Measurements from ENCODE around the gene FMN2. TPM values are rescaled to one million over a fixed set of nuclear protein-coding genes. Genes with fewer than 3 reads are reported as not detected.
"Not testable (repeated sequence)": the region's sequence is repeated elsewhere in the genome, so short reads cannot be mapped to it uniquely, and the experiment has no call there.

The FMN2 gene
- total RNA-seq, 3 donors from 2014 or later, result 0.96 to 30.4 (median 3.5) TPM

DNA sequence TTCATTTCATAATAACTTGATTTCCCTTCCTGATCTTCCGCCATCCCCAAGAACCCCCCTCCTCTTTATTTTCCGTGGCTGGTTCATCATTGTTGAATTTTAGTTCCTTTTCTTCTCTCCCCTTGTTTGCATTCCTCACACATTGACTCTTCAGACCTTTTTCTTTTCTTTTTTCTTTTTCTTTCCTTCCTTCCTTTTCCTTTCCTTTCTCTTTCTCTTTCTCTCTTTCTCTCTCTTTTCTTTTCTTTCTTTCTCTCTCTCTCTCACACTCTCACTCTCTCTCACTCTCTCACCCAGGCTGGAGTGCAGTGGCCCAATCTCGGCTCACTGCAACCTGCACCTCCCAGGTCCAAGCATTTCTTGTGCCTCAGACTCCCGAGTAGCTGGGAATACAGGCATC lies 231.3 kb downstream of the FMN2 start:
- no peak for ATAC-seq
- H3K4me1 ChIP-seq (ENCODE audit: low read depth), result no peaks in the 10 kb centered on the region
- intact Hi-C loops (cut with DNase I, micrococcal nuclease), result no loop called here
- no peaks in the 10 kb centered on the region for H3K36me3 ChIP-seq (ENCODE audit: low read depth)
- no peak overlapping the region for H3K4me3 ChIP-seq
- H3K9me3 ChIP-seq, result no peaks in the 10 kb centered on the region
- TF ChIP-seq CTCF (IDR thresholded peaks at IDR 0.05), result no peak
- DNase-seq, result no peak

DNA sequence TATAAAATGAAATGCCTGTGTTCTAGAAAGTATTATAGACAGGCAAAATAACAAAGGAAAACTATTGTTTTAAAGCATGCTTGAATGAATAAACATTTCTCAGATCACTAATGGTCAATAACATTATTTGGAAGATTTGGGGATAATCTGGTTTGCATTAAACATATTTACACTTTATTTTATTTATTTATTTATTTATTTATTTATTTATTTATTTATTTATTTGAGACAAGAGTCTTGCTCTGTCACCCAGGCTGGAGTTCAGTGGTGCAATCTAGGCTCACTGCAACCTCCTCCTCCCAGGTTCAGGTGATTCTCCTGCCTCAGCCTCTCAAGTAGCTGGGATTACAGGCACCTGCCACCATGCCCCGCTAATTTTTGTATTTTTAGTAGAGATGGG lies 236.7 kb downstream of the FMN2 start:
- H3K9me3 ChIP-seq; H3K36me3 ChIP-seq (ENCODE audit: low read depth); intact Hi-C loops (cut with DNase I, micrococcal nuclease); H3K4me1 ChIP-seq (ENCODE audit: low read depth); H3K4me3 ChIP-seq; ATAC-seq; DNase-seq: not testable (repeated sequence)

GRCh38 chr1:240329443-240329842 lies 237.8 kb downstream of the FMN2 start:
- Histone ChIP-seq H3K36me3 (ENCODE audit: low read depth) (no peaks in the 10 kb centered on the region), H3K4me3 (no peak overlapping the region), H3K9me3 (no peaks in the 10 kb centered on the region), H3K4me1 (ENCODE audit: low read depth) (no peaks in the 10 kb centered on the region)
- DNase-seq (no peak), ATAC-seq (no peak)
- TF ChIP-seq CTCF (IDR thresholded peaks at IDR 0.05), result no peak
- intact Hi-C loops (cut with DNase I, micrococcal nuclease), result no loop called here

DNA sequence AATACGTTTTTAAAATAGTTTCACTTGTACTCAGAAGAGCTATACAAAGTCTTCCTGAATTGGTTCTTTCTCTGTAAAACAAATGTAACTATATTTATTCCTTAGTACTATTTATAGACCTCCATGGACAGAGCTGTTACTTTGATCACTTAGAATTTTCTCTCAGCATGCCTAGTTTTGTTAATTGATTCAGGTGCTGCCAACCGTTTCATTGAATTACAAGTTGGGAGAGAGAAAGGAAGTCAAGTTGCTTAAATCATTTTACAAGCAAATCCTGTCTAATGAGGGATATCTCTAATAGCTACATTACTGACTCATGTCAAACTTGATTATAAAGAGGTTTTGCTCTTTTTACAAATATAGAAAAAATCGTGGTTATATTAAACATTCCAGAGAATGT lies 241.0 kb downstream of the FMN2 start:
- no peak for TF ChIP-seq CTCF (IDR thresholded peaks at IDR 0.05)
- Histone ChIP-seq H3K36me3 (ENCODE audit: low read depth) (no peaks in the 10 kb centered on the region), H3K9me3 (no peaks in the 10 kb centered on the region), H3K4me1 (ENCODE audit: low read depth) (no peaks in the 10 kb centered on the region), H3K4me3 (no peak overlapping the region)
- no peak for ATAC-seq
- intact Hi-C loops (cut with DNase I, micrococcal nuclease), result no loop called here
- no peak for DNase-seq

DNA sequence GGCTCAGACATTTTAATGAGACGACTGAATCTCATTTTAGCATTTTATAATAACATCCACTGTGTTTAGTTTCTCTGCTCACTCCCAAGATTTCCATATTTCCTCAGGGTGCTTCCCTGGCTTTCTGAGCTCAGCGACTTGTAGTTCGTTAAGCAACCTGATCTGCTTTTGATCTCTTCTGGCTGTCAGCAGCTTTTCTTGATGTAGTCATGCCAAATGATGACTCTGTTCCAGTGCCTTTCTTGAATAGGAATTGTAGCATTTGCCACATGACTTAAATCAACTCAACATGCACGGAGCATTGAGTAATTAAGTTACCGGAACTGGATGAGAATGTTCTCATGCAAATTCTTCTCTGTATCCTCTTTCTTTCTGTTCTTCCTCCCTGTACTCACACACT lies 246.1 kb downstream of the FMN2 start:
- Histone ChIP-seq H3K4me1 (ENCODE audit: low read depth) (no peaks in the 10 kb centered on the region), H3K36me3 (ENCODE audit: low read depth) (no peaks in the 10 kb centered on the region), H3K4me3 (no peak overlapping the region), H3K9me3 (no peaks in the 10 kb centered on the region)
- TF ChIP-seq CTCF (IDR thresholded peaks at IDR 0.05), result no peak
- ATAC-seq, result no peak
- no peak for DNase-seq
- intact Hi-C loops (cut with DNase I, micrococcal nuclease), result no loop called here

DNA sequence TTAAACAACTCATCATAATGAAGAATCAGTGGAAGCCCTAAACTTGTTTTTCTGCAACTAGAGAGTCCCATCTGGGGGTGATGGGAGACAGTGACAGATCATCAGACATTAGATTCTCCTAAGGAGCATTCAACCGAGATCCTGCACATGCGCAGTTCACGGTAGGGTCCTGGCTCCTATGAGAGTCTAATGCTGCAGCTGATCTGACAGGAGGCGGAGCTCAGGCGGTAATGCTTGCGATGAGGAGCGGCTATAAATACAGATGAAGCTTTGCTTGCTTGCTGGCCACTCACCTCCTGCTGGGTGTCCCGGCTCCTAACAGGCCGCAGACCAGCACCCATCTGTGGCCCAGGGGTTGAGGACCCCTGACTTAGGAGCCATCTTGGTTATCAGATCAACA lies 247.2 kb downstream of the FMN2 start:
- ATAC-seq (no peak), DNase-seq (no peak)
- no peaks in the 10 kb centered on the region for H3K36me3 ChIP-seq (ENCODE audit: low read depth)
- H3K4me1 ChIP-seq (ENCODE audit: low read depth), result no peaks in the 10 kb centered on the region
- intact Hi-C loops (cut with DNase I, micrococcal nuclease), result no loop called here
- H3K9me3 ChIP-seq, result no peaks in the 10 kb centered on the region
- no peak for TF ChIP-seq CTCF (IDR thresholded peaks at IDR 0.05)
- no peak overlapping the region for H3K4me3 ChIP-seq
